Left forelimb (tissue), 1 donor: Measurements from ENCODE around the gene SON.
A peak's percentile ranks its signal among the peaks of the same experiment; 100 is the strongest.
"Not testable (repeated sequence)": the region's sequence is repeated elsewhere in the genome, so short reads cannot be mapped to it uniquely, and the experiment has no call there.

Experiments used
- DNase-seq: peaks from one replicate; pipeline ENCODE4 v3.0.0-alpha.2; 2018; ENCODE audit warnings: low spot score

SON gene

GRCh38 chr21:33542640-33543504 is at the start of gene SON:
SON (plus strand) TSS chr21:33543038; CDS start chr21:33543093, 55 bp downstream.
- peak; percentile 98 for DNase-seq

- DNase-seq, result no peak
These were observed 49.1 kb upstream of the SON start for GRCh38 chr21:33493756-33494155.

- no peak for DNase-seq
These were observed 47.1 kb upstream of the SON start for GRCh38 chr21:33495743-33496142.

- DNase-seq, result no peak
These were observed 46.5 kb upstream of the SON start for GRCh38 chr21:33496345-33496744.

- no peak for DNase-seq
These were observed 37.0 kb upstream of the SON start for GRCh38 chr21:33505833-33506232.

GRCh38 chr21:33507003-33507402 is 35.8 kb upstream of the SON start:
- not testable (repeated sequence) for DNase-seq

- no peak for DNase-seq
These were observed 32.0 kb upstream of the SON start for GRCh38 chr21:33510826-33511225.

GRCh38 chr21:33511639-33512038 is 31.2 kb upstream of the SON start:
- no peak for DNase-seq

GRCh38 chr21:33512481-33512880 is 30.4 kb upstream of the SON start:
- DNase-seq, result no peak

GRCh38 chr21:33514229-33514628 is 28.6 kb upstream of the SON start:
- DNase-seq, result no peak

GRCh38 chr21:33518899-33519298 is 23.9 kb upstream of the SON start:
- no peak for DNase-seq

GRCh38 chr21:33522297-33522952 is 20.4 kb upstream of the SON start:
- DNase-seq, result no peak

- no peak for DNase-seq
These were observed 19.9 kb upstream of the SON start for GRCh38 chr21:33522953-33523349.

GRCh38 chr21:33531007-33531406 is 11.8 kb upstream of the SON start:
- no peak for DNase-seq

- DNase-seq, result no peak
These were observed 5.6 kb upstream of the SON start for GRCh38 chr21:33537212-33537611.

- DNase-seq, result no peak
These were observed 3.2 kb upstream of the SON start for GRCh38 chr21:33539616-33540015.

- DNase-seq, result no peak
These were observed 2.1 kb upstream of the SON start for GRCh38 chr21:33540711-33541104.

- DNase-seq, result no peak
These were observed 1.6 kb upstream of the SON start for GRCh38 chr21:33541105-33541711.

- DNase-seq, result peak; percentile 90
These were observed 840 bp upstream of the SON start, which contains the start of gene GART for GRCh38 chr21:33541756-33542639. GART (minus strand) TSS chr21:33542117; CDS start chr21:33539315, 2,802 bp downstream.

- DNase-seq, result no peak
These were observed 779 bp downstream of the SON start for GRCh38 chr21:33543505-33544129.

- DNase-seq, result no peak
These were observed 1.8 kb downstream of the SON start for GRCh38 chr21:33544451-33545195.
